Measurements from ENCODE around the gene GORASP1. TPM values are rescaled to one million over a fixed set of nuclear protein-coding genes. Genes with fewer than 3 reads are reported as not detected.

The GORASP1 gene
- total RNA-seq, 2 experiments from 2014 or later = 51.5 to 59.9 TPM

GRCh38 chr3:39106851-39107387, 508 bp downstream of the GORASP1 start:
- Histone ChIP-seq H3K4me3 (ENCODE audit: low read depth, low read length, poor library complexity, severe bottlenecking) (peak overlapping the region; percentile 85), H3K4me1 (ENCODE audit: insufficient read depth, low read length, poor library complexity, severe bottlenecking) (peaks cover 67% of the 10 kb centered on the region)
- BruUV-seq (replicated peaks) = no TSS peak

GRCh38 chr3:39106281-39106811, 1.1 kb downstream of the GORASP1 start:
- no peaks in the 10 kb centered on the region for H3K9me2 ChIP-seq (ENCODE audit: insufficient read depth, low read length)
- peak overlapping the region; percentile 85 for H3K4me3 ChIP-seq (ENCODE audit: low read depth, low read length, poor library complexity, severe bottlenecking)
- peaks cover 73% of the 10 kb centered on the region for H3K4me1 ChIP-seq (ENCODE audit: insufficient read depth, low read length, poor library complexity, severe bottlenecking)
- peaks cover 13% of the 10 kb centered on the region; the same call in 1 of the 2 replicates for H3K79me2 ChIP-seq (ENCODE audit: insufficient read depth, low read depth, low read length)
- POLR2A ChIA-PET = interaction anchor here (0.9 to 1.0 kb wide), 4 partner anchors 10 to 21 kb away, joined by 3 read pairs; no protein-coding TSS in a partner anchor
- no peak overlapping the region for H3K27ac ChIP-seq (ENCODE audit: low read depth, low read length, poor library complexity, severe bottlenecking)
- H3K9me3 ChIP-seq (ENCODE audit: low read length) = no peaks in the 10 kb centered on the region
- CTCF ChIA-PET (ENCODE audit: unreplicated experiment) = interaction anchor here (0.6 kb wide), 1 partner anchor 12 kb away, joined by 6 read pairs; no protein-coding TSS in a partner anchor
- no peak for DNase-seq (ENCODE audit: low spot score)
- H3K36me3 ChIP-seq (ENCODE audit: insufficient read depth, low read length) = peaks cover 31% of the 10 kb centered on the region
- H2AFZ ChIP-seq (ENCODE audit: low read length) = no peak overlapping the region
- TF ChIP-seq CTCF (conservative IDR thresholded peaks at IDR 0.05; ENCODE audit: low read length) = no peak
- TF ChIP-seq EZH2phosphoT487 (IDR thresholded peaks at IDR 0.05; ENCODE audit: borderline replicate concordance, low read depth, low read length) = no peak
- intact Hi-C loops (cut with micrococcal nuclease; ENCODE audit: unreplicated experiment) = no loop called here
- TSS peak; percentile 55 for BruUV-seq (replicated peaks)
- H4K20me1 ChIP-seq (ENCODE audit: insufficient read depth, low read length) = no peaks in the 10 kb centered on the region
- peak overlapping the region; percentile 96 for H3K4me2 ChIP-seq (ENCODE audit: low read length)

More at GRCh38 chr3:39106851-39107387, 508 bp downstream of the GORASP1 start:
- Histone ChIP-seq H3K79me2 (ENCODE audit: insufficient read depth, low read depth, low read length) (peaks cover 13% of the 10 kb centered on the region; the same call in 1 of the 2 replicates), H3K27ac (ENCODE audit: low read depth, low read length, poor library complexity, severe bottlenecking) (peak overlapping the region; percentile 97), H3K9me2 (ENCODE audit: insufficient read depth, low read length) (no peaks in the 10 kb centered on the region), H3K9me3 (ENCODE audit: low read length) (no peaks in the 10 kb centered on the region), H3K4me2 (ENCODE audit: low read length) (peak overlapping the region; percentile 96), H3K36me3 (ENCODE audit: insufficient read depth, low read length) (peaks cover 31% of the 10 kb centered on the region), H2AFZ (ENCODE audit: low read length) (peak overlapping the region; percentile 82), H4K20me1 (ENCODE audit: insufficient read depth, low read length) (no peaks in the 10 kb centered on the region)
- POLR2A ChIA-PET = interaction anchor here (1.0 to 2.4 kb wide), 3 partner anchors 11 to 43 kb away, joined by 3 to 7 read pairs (median 5); no protein-coding TSS in a partner anchor
- intact Hi-C loops (cut with micrococcal nuclease; ENCODE audit: unreplicated experiment) = no loop called here
- DNase-seq (ENCODE audit: low spot score) = no peak
- TF ChIP-seq EZH2phosphoT487 (IDR thresholded peaks at IDR 0.05; ENCODE audit: borderline replicate concordance, low read depth, low read length) (no peak), CTCF (conservative IDR thresholded peaks at IDR 0.05; ENCODE audit: low read length) (no peak)
- CTCF ChIA-PET (ENCODE audit: unreplicated experiment) = no interaction called here

GRCh38 chr3:39105687-39106063, 1.8 kb downstream of the GORASP1 start:
- Histone ChIP-seq H3K36me3 (ENCODE audit: insufficient read depth, low read length) (peaks cover 29% of the 10 kb centered on the region; the same call in 1 of the 2 replicates), H3K9me2 (ENCODE audit: insufficient read depth, low read length) (no peaks in the 10 kb centered on the region), H2AFZ (ENCODE audit: low read length) (no peak overlapping the region), H3K9me3 (ENCODE audit: low read length) (no peaks in the 10 kb centered on the region), H4K20me1 (ENCODE audit: insufficient read depth, low read length) (no peaks in the 10 kb centered on the region), H3K4me2 (ENCODE audit: low read length) (peak overlapping the region; percentile 96), H3K4me1 (ENCODE audit: insufficient read depth, low read length, poor library complexity, severe bottlenecking) (peaks cover 74% of the 10 kb centered on the region), H3K4me3 (ENCODE audit: low read depth, low read length, poor library complexity, severe bottlenecking) (peak overlapping the region; percentile 85), H3K79me2 (ENCODE audit: insufficient read depth, low read depth, low read length) (peaks cover 13% of the 10 kb centered on the region; the same call in 1 of the 2 replicates), H3K27ac (ENCODE audit: low read depth, low read length, poor library complexity, severe bottlenecking) (no peak overlapping the region)
- DNase-seq (ENCODE audit: low spot score) = no peak
- no peak for TF ChIP-seq EZH2phosphoT487 (IDR thresholded peaks at IDR 0.05; ENCODE audit: borderline replicate concordance, low read depth, low read length)
- no peak for TF ChIP-seq CTCF (conservative IDR thresholded peaks at IDR 0.05; ENCODE audit: low read length)
- intact Hi-C loops (cut with micrococcal nuclease; ENCODE audit: unreplicated experiment) = no loop called here
- ChIA-PET CTCF (ENCODE audit: unreplicated experiment) (no interaction called here), POLR2A (interaction anchor here (0.6 to 1.5 kb wide), 7 partner anchors 10 to 78 kb away, joined by 3 to 4 read pairs (median 3); no protein-coding TSS in a partner anchor)
- no TSS peak for BruUV-seq (replicated peaks)

Data from OCI-LY7 (cell line).